PC-9 (cell line): ENCODE data around the gene ITIH2.

ENCODE experiments used
- EZH2 ChIP-seq: fragments of 200-600 bp; sonication (generic); IDR thresholded peaks from 2 replicates; pipeline ENCODE4 v1.8.0; 2017; ENCODE audit warnings: antibody characterized with exemption, low read depth
- TF ChIP-seq, protein P1 (sequence below): fragments of 200-600 bp; sonication (generic); conservative IDR thresholded peaks from 2 replicates; pipeline ENCODE4 v1.6.1; 2017; ENCODE audit warnings: mixed run types, antibody characterized with exemption, mild to moderate bottlenecking, moderate library complexity

DNA sequence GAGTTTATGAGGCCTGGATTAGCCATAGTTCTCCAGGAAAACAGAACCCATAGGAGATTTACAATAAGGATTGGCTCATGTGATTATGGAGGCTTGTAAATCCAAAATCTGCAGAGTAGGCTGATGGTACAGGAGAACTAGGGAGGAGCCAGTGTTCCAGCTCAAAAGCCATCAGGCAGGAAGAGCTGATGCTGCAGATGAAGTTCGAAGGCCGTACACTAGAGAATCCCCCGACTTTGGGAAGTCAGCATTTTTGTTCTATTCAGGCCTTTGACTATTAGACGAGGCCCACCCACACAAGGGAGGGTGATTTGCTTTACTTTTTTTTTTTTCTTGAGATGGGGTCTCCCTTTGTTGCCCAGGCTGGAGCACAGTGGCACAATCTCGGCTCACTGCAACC lies 47.1 kb downstream of the ITIH2 start:
- TF ChIP-seq, protein P1, sequence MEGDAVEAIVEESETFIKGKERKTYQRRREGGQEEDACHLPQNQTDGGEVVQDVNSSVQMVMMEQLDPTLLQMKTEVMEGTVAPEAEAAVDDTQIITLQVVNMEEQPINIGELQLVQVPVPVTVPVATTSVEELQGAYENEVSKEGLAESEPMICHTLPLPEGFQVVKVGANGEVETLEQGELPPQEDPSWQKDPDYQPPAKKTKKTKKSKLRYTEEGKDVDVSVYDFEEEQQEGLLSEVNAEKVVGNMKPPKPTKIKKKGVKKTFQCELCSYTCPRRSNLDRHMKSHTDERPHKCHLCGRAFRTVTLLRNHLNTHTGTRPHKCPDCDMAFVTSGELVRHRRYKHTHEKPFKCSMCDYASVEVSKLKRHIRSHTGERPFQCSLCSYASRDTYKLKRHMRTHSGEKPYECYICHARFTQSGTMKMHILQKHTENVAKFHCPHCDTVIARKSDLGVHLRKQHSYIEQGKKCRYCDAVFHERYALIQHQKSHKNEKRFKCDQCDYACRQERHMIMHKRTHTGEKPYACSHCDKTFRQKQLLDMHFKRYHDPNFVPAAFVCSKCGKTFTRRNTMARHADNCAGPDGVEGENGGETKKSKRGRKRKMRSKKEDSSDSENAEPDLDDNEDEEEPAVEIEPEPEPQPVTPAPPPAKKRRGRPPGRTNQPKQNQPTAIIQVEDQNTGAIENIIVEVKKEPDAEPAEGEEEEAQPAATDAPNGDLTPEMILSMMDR, result no peak
- TF ChIP-seq EZH2, result no peak
